ENCODE data around the gene GMPR2.

Gene GMPR2

GRCh38 chr14:24232121-24232644 is 546 bp upstream of the GMPR2 start, which contains the start of gene NEDD8:
NEDD8 (minus strand) TSS chr14:24232367; CDS start chr14:24232267, 100 bp downstream.
- peak within 1 kb of the TSS; percentile 74 for H3K27ac ChIP-seq (ENCODE audit: low read depth, low read length)
- peak within 1 kb of the TSS; percentile 93 for H2AFZ ChIP-seq (ENCODE audit: low read depth, low read length, severe bottlenecking)
- H4K20me1 ChIP-seq (ENCODE audit: low read depth, low read length) = no peaks in the 10 kb centered on the region
- H3K27me3 ChIP-seq (ENCODE audit: low read length) = no peaks in the 10 kb centered on the region
- TF ChIP-seq CTCF (IDR thresholded peaks at IDR 0.05; ENCODE audit: insufficient read depth, low read length, poor library complexity, severe bottlenecking) (no peak), EZH2phosphoT487 (conservative IDR thresholded peaks at IDR 0.05; ENCODE audit: low read length) (no peak)
- H3K9me3 ChIP-seq (ENCODE audit: insufficient read depth, low read length) = no peaks in the 10 kb centered on the region
- H3K4me2 ChIP-seq (ENCODE audit: low read depth, low read length, poor library complexity, severe bottlenecking) = peak within 1 kb of the TSS; percentile 85
- H3K79me2 ChIP-seq (ENCODE audit: insufficient read depth, low read length) = peaks cover 54% of the 10 kb centered on the region
- peaks cover 20% of the 10 kb centered on the region; the same call in 1 of the 2 replicates for H3F3A ChIP-seq (ENCODE audit: insufficient read depth)
- peaks cover 3% of the 10 kb centered on the region; the same call in 1 of the 2 replicates for H3K36me3 ChIP-seq (ENCODE audit: low read length)
- H3K4me3 ChIP-seq (ENCODE audit: insufficient read depth, low read length, poor library complexity, severe bottlenecking) = peak within 1 kb of the TSS; percentile 99
- peak within 1 kb of the TSS; percentile 81 for H3K9ac ChIP-seq (ENCODE audit: low read length)
- H3K9me2 ChIP-seq (replicated peaks; ENCODE audit: insufficient read depth, low read length) = no peaks in the 10 kb centered on the region

- no peak for TF ChIP-seq EZH2phosphoT487 (conservative IDR thresholded peaks at IDR 0.05; ENCODE audit: low read length)
- TF ChIP-seq CTCF (IDR thresholded peaks at IDR 0.05; ENCODE audit: insufficient read depth, low read length, poor library complexity, severe bottlenecking) = no peak
- Histone ChIP-seq H3K36me3 (ENCODE audit: low read length) (no peaks in the 10 kb centered on the region), H3K9ac (ENCODE audit: low read length) (peak overlapping the region; percentile 81), H3K4me2 (ENCODE audit: low read depth, low read length, poor library complexity, severe bottlenecking) (peak overlapping the region; percentile 85), H4K20me1 (ENCODE audit: low read depth, low read length) (no peaks in the 10 kb centered on the region), H3K9me3 (ENCODE audit: insufficient read depth, low read length) (no peaks in the 10 kb centered on the region), H3K4me3 (ENCODE audit: insufficient read depth, low read length, poor library complexity, severe bottlenecking) (peak overlapping the region; percentile 99), H3K27ac (ENCODE audit: low read depth, low read length) (peak overlapping the region; percentile 74; the same call in 1 of the 2 replicates), H2AFZ (ENCODE audit: low read depth, low read length, severe bottlenecking) (no peak overlapping the region), H3K9me2 (replicated peaks; ENCODE audit: insufficient read depth, low read length) (no peaks in the 10 kb centered on the region), H3F3A (ENCODE audit: insufficient read depth) (peaks cover 14% of the 10 kb centered on the region; the same call in 1 of the 2 replicates), H3K79me2 (ENCODE audit: insufficient read depth, low read length) (peaks cover 42% of the 10 kb centered on the region), H3K27me3 (ENCODE audit: low read length) (no peaks in the 10 kb centered on the region)
These were observed 773 bp downstream of the GMPR2 start for GRCh38 chr14:24233538-24233866.

GRCh38 chr14:24234095-24235005 is 1.6 kb downstream of the GMPR2 start:
- Histone ChIP-seq H3K27ac (ENCODE audit: low read depth, low read length) (no peak overlapping the region), H3K79me2 (ENCODE audit: insufficient read depth, low read length) (peaks cover 34% of the 10 kb centered on the region), H3K4me3 (ENCODE audit: insufficient read depth, low read length, poor library complexity, severe bottlenecking) (no peak overlapping the region), H3K9me3 (ENCODE audit: insufficient read depth, low read length) (no peaks in the 10 kb centered on the region), H3K9ac (ENCODE audit: low read length) (peak overlapping the region; percentile 81; the same call in 1 of the 2 replicates), H3K4me2 (ENCODE audit: low read depth, low read length, poor library complexity, severe bottlenecking) (peak overlapping the region; percentile 85), H2AFZ (ENCODE audit: low read depth, low read length, severe bottlenecking) (no peak overlapping the region), H3K27me3 (ENCODE audit: low read length) (no peaks in the 10 kb centered on the region), H4K20me1 (ENCODE audit: low read depth, low read length) (no peaks in the 10 kb centered on the region), H3F3A (ENCODE audit: insufficient read depth) (peaks cover 13% of the 10 kb centered on the region; the same call in 1 of the 2 replicates), H3K36me3 (ENCODE audit: low read length) (no peaks in the 10 kb centered on the region), H3K9me2 (replicated peaks; ENCODE audit: insufficient read depth, low read length) (no peaks in the 10 kb centered on the region)
- no peak for TF ChIP-seq CTCF (IDR thresholded peaks at IDR 0.05; ENCODE audit: insufficient read depth, low read length, poor library complexity, severe bottlenecking)
- TF ChIP-seq EZH2phosphoT487 (conservative IDR thresholded peaks at IDR 0.05; ENCODE audit: low read length) = no peak
